ENCODE measurements around the gene PLRG1.

DNA sequence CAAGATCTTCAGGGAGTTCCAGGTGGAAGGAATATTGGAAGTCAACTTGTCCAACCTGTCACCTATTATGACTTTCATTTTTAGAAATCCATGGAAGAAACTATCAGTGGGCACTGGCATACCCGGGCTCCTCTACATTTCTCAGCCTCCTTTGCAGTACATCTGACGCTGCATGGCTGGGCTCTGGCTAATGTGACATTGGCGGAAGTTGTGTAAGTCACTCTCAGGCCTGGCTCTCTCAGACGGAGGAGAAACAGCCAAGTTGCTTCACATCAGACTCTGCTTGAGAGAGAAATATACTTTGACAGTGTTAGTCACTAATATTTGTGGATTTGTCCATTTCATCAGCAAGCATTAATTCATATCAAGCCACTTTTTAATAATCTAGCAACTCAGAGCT is 63.1 kb downstream of the PLRG1 start:
- TF ChIP-seq POLR2AphosphoS5 (IDR thresholded peaks at IDR 0.05) (no peak), TAF1 (IDR thresholded peaks at IDR 0.05; ENCODE audit: low read depth) (no peak), EZH2 (IDR thresholded peaks at IDR 0.05; ENCODE audit: borderline replicate concordance, insufficient read depth, low read length, poor library complexity, severe bottlenecking) (no peak)
- TF ChIP-seq, protein P1, sequence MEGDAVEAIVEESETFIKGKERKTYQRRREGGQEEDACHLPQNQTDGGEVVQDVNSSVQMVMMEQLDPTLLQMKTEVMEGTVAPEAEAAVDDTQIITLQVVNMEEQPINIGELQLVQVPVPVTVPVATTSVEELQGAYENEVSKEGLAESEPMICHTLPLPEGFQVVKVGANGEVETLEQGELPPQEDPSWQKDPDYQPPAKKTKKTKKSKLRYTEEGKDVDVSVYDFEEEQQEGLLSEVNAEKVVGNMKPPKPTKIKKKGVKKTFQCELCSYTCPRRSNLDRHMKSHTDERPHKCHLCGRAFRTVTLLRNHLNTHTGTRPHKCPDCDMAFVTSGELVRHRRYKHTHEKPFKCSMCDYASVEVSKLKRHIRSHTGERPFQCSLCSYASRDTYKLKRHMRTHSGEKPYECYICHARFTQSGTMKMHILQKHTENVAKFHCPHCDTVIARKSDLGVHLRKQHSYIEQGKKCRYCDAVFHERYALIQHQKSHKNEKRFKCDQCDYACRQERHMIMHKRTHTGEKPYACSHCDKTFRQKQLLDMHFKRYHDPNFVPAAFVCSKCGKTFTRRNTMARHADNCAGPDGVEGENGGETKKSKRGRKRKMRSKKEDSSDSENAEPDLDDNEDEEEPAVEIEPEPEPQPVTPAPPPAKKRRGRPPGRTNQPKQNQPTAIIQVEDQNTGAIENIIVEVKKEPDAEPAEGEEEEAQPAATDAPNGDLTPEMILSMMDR (IDR thresholded peaks at IDR 0.05; ENCODE audit: poor library complexity, severe bottlenecking) = no peak

All from neural cell (in vitro differentiated cells).